Esophagus squamous epithelium (tissue), 4 donors: Measurements from ENCODE around the gene HMGXB4.

ENCODE experiments used
- POLR2A ChIP-seq, 4 donors: fragments of 450-650 bp; IDR thresholded peaks; one replicate each; pipeline ENCODE4 v1.6.1; 2017; ENCODE audit warnings: antibody characterized with exemption in 4 of 4, mild to moderate bottlenecking in 4 of 4, moderate library complexity in 3 of 4
- TF ChIP-seq, protein P1 (sequence below), 6 experiments: fragments of 450-650 bp in 4 of 6; fragments of 200-600 bp in 2 of 6; sonication (generic) in 2 of 6; IDR thresholded peaks; one replicate each; pipeline ENCODE4 v1.5.1; 2016 to 2019; ENCODE audit warnings: antibody characterized with exemption in 6 of 6, mild to moderate bottlenecking in 4 of 6, moderate library complexity in 4 of 6

GRCh38 chr22:35335468-35335867, 78.2 kb downstream of the HMGXB4 start:
- no peak for TF ChIP-seq POLR2A (IDR thresholded peaks at IDR 0.05)
- TF ChIP-seq, protein P1, sequence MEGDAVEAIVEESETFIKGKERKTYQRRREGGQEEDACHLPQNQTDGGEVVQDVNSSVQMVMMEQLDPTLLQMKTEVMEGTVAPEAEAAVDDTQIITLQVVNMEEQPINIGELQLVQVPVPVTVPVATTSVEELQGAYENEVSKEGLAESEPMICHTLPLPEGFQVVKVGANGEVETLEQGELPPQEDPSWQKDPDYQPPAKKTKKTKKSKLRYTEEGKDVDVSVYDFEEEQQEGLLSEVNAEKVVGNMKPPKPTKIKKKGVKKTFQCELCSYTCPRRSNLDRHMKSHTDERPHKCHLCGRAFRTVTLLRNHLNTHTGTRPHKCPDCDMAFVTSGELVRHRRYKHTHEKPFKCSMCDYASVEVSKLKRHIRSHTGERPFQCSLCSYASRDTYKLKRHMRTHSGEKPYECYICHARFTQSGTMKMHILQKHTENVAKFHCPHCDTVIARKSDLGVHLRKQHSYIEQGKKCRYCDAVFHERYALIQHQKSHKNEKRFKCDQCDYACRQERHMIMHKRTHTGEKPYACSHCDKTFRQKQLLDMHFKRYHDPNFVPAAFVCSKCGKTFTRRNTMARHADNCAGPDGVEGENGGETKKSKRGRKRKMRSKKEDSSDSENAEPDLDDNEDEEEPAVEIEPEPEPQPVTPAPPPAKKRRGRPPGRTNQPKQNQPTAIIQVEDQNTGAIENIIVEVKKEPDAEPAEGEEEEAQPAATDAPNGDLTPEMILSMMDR (IDR thresholded peaks at IDR 0.05), result no peak
